Gastrocnemius medialis (tissue), 4 donors: Measurements from ENCODE around the gene PHC2.

Experiments used
- CTCF ChIP-seq, 5 experiments: fragments of 450-650 bp in 3 of 5; fragments of 200-600 bp in 2 of 5; sonication (generic) in 2 of 5; IDR thresholded peaks in 4 of 5; conservative IDR thresholded peaks in 1 of 5; 1 replicate in 4 of 5; 2 replicates in 1 of 5; pipeline ENCODE4 v1.5.1; 2016 to 2019; ENCODE audit warnings: antibody characterized with exemption in 5 of 5, mild to moderate bottlenecking in 3 of 5, moderate library complexity in 3 of 5
- POLR2A ChIP-seq, 2 donors: fragments of 450-650 bp; IDR thresholded peaks; one replicate each; pipeline ENCODE4 v1.6.1; 2017; ENCODE audit warnings: antibody characterized with exemption in 2 of 2, mild to moderate bottlenecking in 2 of 2, moderate library complexity in 2 of 2

- TF ChIP-seq CTCF (IDR thresholded peaks at IDR 0.05 in 4 of 5, conservative IDR thresholded peaks at IDR 0.05 in 1 of 5) = no peak
- no peak for TF ChIP-seq POLR2A (IDR thresholded peaks at IDR 0.05)
Measured at GRCh38 chr1:33424205-33424604, 6.7 kb downstream of the PHC2 start.
